Activated T-cell treated with anti-CD3 and anti-CD28 coated beads for 24 hours (primary cell): ENCODE measurements around the gene RASA3.
A peak's percentile ranks its signal among the peaks of the same experiment; 100 is the strongest.

ENCODE experiments used
- DNase-seq: peaks from one replicate; pipeline ENCODE4 v3.0.0-alpha.2; 2020; ENCODE audit warnings: low read depth

Gene RASA3

GRCh38 chr13:114067381-114067885 is 65.0 kb downstream of the RASA3 start:
- peak; percentile 37 for DNase-seq

DNA sequence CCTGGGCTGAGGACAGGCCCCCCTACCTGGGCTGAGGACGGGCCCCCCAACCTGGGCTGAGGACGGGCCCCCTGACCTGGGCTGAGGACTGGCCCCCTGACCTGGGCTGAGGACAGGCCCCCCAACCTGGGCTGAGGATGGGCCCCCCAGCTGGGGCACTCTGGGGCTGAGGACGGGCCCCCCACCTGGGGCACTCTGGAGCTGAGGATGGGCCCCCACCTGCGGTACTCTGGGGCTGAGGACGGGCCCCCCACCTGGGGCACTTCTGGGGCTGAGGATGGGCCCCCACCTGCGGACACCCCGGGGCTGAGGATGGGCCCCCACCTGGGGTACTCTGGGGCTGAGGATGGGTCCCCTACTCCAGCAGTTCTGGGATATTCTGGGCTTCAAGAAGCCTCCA is 65.5 kb downstream of the RASA3 start:
- DNase-seq = no peak

GRCh38 chr13:114065926-114066774 is 66.3 kb downstream of the RASA3 start:
- DNase-seq = peak; percentile 28

- DNase-seq = peak; percentile 75
Measured at GRCh38 chr13:114065141-114065925, 67.1 kb downstream of the RASA3 start.

DNA sequence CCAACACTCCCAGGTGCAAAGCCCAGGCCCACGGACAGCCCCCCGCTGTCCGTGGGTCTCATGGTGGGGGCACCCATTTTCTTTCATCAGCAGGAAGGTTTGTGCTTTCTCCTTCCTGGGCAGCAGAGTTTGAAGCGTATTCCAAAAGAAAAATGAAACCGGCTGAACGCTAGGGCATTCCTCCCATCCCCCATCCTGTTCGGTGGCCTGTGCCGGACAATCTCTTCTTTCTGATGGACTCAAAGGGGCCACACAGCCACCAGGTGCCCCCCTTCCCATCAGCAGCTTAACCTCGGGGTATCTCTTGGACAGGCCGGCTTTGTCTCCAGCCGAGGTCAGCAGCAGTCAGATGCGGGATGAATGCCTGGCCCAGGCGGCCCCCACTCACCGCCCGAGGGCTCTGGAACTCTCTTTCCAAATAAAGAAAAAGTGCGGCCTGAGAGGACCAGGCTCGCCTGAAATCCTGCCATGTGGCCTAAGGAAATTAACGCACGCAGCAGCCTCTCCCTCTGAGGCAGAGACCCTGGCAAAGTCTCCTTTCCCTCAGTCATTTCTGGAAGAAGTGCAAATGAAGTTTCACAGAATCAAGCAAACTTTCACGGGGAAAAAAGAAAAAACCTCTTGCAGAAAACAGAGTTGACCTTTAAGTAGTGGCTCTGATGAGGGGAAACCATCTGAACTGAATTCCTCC is 67.8 kb downstream of the RASA3 start:
- no peak for DNase-seq

GRCh38 chr13:114063545-114064449 is 68.6 kb downstream of the RASA3 start:
- DNase-seq = no peak

- no peak for DNase-seq
Measured at GRCh38 chr13:114062754-114063153, 69.7 kb downstream of the RASA3 start.

- no peak for DNase-seq
Measured at GRCh38 chr13:114062341-114062740, 70.1 kb downstream of the RASA3 start.

GRCh38 chr13:114061744-114062143 is 70.7 kb downstream of the RASA3 start:
- no peak for DNase-seq

- DNase-seq = no peak
Measured at GRCh38 chr13:114061047-114061446, 71.4 kb downstream of the RASA3 start.

- DNase-seq = no peak
Measured at GRCh38 chr13:114059946-114060860, 72.2 kb downstream of the RASA3 start.

GRCh38 chr13:114059428-114059827 is 73.0 kb downstream of the RASA3 start:
- DNase-seq = no peak

- no peak for DNase-seq
Measured at GRCh38 chr13:114058051-114058867, 74.2 kb downstream of the RASA3 start.

DNA sequence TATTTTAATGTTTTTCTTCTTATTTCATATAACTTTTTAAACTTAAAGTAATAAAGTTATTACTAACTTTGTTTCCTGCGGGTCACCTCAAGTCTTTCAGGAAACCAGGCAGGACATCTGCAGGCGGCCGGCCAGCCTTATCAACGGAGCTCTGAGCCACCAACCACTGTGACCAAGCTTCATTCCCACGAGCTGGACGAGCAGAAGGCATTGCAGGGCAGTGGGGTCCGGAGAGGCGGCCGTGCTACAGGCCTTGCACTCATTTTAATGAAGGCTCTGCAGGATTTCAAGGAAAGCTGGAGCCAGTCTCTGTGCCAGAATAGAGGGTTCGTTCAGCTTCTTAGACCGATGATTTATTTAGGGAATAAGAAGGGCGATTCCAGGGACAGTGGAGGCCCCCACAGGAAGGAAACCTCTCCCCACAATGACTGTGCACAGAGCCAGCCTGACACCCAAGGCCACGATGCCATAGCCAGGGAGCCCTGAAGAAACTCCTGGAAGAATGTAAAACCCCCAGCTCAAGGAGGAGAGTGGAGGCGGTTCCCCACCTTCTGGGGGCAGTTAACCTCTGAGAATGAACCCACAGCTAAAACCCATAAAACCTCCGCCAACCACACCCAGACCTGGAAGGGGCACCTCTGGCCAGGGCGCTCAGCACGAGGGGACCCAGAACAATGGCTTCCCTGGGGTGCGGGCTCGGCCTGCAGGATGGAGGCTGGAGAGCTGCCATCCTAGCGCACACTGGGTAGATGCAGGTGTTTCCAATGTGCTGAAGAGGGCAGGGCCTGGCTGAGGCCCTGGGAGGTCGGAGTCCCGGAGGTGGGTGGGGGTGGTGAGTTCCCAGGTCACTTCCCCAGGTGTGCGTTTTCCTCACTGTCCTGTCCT is 75.0 kb downstream of the RASA3 start:
- no peak for DNase-seq

DNA sequence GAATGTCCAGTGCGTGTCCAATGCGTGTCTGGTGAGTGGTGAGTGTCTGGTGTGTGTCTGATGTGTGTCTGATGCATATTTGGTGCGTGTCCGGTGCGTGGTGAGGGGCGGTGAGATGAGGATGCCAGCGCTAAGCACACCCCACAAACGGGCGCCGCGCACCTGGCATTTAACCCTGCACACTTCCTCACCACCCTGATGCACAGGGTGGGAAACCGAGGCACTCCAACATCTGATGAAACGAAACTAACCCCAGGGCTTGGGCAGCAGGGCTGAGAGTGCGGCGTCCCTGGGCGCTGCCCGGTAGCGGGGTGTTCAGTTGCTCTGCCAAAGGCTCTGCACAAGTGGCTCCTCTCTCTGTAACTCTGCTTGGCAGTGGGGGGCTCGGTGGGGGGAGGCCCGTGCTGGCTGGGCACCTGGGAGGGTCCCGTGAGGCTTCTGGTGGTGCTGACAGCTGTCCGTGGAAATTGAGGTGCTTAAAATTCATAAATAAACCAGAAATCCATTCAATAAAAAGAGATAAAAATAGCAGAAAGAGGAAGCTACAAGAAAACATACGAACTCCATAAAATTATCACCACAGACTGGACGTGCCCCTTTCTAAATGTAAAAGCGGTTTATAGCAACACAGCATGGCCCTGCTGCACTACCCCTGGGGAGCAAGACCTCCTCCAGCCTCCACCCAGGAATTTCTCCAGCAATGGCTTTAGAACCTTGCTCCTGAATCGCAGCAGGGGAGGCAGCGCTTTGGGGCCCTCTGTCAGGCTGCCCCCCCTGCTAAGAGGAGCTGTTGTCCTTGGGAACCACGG is 76.0 kb downstream of the RASA3 start:
- DNase-seq = no peak

GRCh38 chr13:114055766-114056165 is 76.7 kb downstream of the RASA3 start:
- no peak for DNase-seq

DNA sequence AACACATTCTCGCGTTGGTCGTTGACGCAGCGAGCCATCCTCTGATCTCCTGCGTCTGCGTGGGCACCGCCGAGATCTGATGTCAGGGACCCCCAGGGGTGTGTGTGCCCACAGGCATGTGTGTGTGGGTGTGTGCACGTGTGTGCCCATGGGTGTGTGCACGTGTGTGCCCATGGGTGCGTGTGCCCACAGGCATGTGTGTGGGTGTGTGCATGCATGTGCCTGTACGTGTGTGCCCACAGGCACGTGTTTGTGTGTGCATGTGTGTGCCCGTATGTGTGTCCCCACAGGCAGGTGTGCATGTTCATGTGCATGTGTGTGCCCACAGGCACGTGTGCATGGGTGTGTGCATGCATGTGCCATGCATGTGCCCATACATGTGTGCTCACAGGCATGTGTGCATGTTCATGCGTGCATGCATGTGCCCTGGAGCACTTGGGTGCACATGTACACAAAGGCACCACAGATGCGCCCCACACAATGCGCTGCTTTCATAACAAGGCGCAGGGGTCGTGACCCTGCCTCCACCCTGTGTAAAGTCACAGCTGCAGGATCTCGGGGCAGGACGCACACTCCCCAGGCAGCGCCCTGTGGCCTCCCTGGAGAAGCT is 77.5 kb downstream of the RASA3 start:
- DNase-seq = no peak
